CD4-positive, alpha-beta memory T cell (primary cell): Measurements from ENCODE around the gene VWA2. TPM values are rescaled to one million over a fixed set of nuclear protein-coding genes. Genes with fewer than 3 reads are reported as not detected.
A peak's percentile ranks its signal among the peaks of the same experiment; 100 is the strongest.

Source experiments
- CTCF ChIA-PET: fragments of 350-600 bp; sonication (Branson Sonifier 250); formaldehyde crosslinking; loops from one replicate; lab custom pipeline; 2021; ENCODE audit warnings: inconsistent platforms; ENCODE audit not compliant: partially characterized antibody; lab: Charles Lee
- POLR2A ChIA-PET: fragments of 350-600 bp; sonication (Branson Sonifier 250); formaldehyde crosslinking; loops from one replicate; lab custom pipeline; 2021; ENCODE audit not compliant: partially characterized antibody; lab: Charles Lee
- DNase-seq, 5 donors: peaks; one replicate each; pipeline versions ENCODE4 v3.0.0 to v3.0.0-alpha.2; 2020 to 2022; ENCODE audit warnings: mixed read lengths in 1 of 5
- H3K27ac ChIP-seq: one replicate; pipeline ENCODE4 v1.7.0; 2013; ENCODE audit warnings: low read depth, low read length
- H3K27me3 ChIP-seq: 2 replicates; pipeline ENCODE4 v1.7.0; 2013; ENCODE audit warnings: mild to moderate bottlenecking, low read length, moderate library complexity; ENCODE audit not compliant: insufficient read depth
- H3K36me3 ChIP-seq: 2 replicates; pipeline ENCODE4 v1.7.0; 2013; ENCODE audit warnings: mild to moderate bottlenecking, low read length, moderate library complexity; ENCODE audit not compliant: insufficient read depth
- H3K4me1 ChIP-seq: 2 replicates; pipeline ENCODE4 v1.7.0; 2013; ENCODE audit warnings: mild to moderate bottlenecking, low read length, moderate library complexity; ENCODE audit not compliant: insufficient read depth
- H3K4me3 ChIP-seq, 2 donors: one replicate each; pipeline ENCODE4 v1.7.0; 2013; ENCODE audit warnings: low read length in 2 of 2, mild to moderate bottlenecking in 1 of 2
- H3K9me3 ChIP-seq, 2 donors: one replicate each; pipeline ENCODE4 v1.7.0; 2013; ENCODE audit warnings: low read length in 2 of 2, control low read depth in 1 of 2; ENCODE audit not compliant: control insufficient read depth in 1 of 2
- H3K27ac Mint-ChIP-seq, 7 donors: one replicate each; pipeline ENCODE4 v1.8.0; 2020 to 2021; ENCODE audit warnings: mixed read lengths in 7 of 7, mild to moderate bottlenecking in 6 of 7, inconsistent platforms in 3 of 7, moderate library complexity in 3 of 7
- H3K27me3 Mint-ChIP-seq, 2 donors: one replicate each; pipeline ENCODE4 v1.8.0; 2020 to 2021; ENCODE audit warnings: mixed read lengths in 2 of 2
- H3K36me3 Mint-ChIP-seq, 2 donors: one replicate each; pipeline ENCODE4 v1.8.0; 2020 to 2021; ENCODE audit warnings: mixed read lengths in 2 of 2, inconsistent platforms in 1 of 2, mild to moderate bottlenecking in 1 of 2
- H3K4me1 Mint-ChIP-seq, 4 donors: one replicate each; pipeline ENCODE4 v1.8.0; 2020 to 2021; ENCODE audit warnings: mixed read lengths in 4 of 4, mild to moderate bottlenecking in 1 of 4
- H3K4me3 Mint-ChIP-seq, 8 donors: one replicate each; pipeline ENCODE4 v1.8.0; 2020 to 2021; ENCODE audit warnings: mixed read lengths in 8 of 8, mild to moderate bottlenecking in 7 of 8, moderate library complexity in 6 of 8, inconsistent platforms in 3 of 8
- H3K9me3 Mint-ChIP-seq, 8 donors: one replicate each; pipeline ENCODE4 v1.8.0; 2020 to 2021; ENCODE audit warnings: mixed read lengths in 8 of 8, mild to moderate bottlenecking in 5 of 8, inconsistent platforms in 3 of 8, moderate library complexity in 1 of 8
- intact Hi-C: fragments of 100-400 bp; cut with micrococcal nuclease; formaldehyde crosslinking; loops from one replicate; pipeline ENCODE4 v1.15.1; 2023
- polyA plus RNA-seq, 2 donors: library from polyadenylated mRNA; unstranded; fragments of 300-500 nt; fragmentation: Illumina TruSeq; gene quantifications; one replicate each; pipeline ENCODE4 v1.2.3, GENCODE V29; 2021
- total RNA-seq, 2 experiments: library from RNA; stranded (reverse); gene quantifications; one replicate each; pipeline ENCODE4 v1.2.3, GENCODE V29; 2021

Gene VWA2
- total and polyA plus RNA-seq, 4 experiments from 2014 or later = not detected

DNA sequence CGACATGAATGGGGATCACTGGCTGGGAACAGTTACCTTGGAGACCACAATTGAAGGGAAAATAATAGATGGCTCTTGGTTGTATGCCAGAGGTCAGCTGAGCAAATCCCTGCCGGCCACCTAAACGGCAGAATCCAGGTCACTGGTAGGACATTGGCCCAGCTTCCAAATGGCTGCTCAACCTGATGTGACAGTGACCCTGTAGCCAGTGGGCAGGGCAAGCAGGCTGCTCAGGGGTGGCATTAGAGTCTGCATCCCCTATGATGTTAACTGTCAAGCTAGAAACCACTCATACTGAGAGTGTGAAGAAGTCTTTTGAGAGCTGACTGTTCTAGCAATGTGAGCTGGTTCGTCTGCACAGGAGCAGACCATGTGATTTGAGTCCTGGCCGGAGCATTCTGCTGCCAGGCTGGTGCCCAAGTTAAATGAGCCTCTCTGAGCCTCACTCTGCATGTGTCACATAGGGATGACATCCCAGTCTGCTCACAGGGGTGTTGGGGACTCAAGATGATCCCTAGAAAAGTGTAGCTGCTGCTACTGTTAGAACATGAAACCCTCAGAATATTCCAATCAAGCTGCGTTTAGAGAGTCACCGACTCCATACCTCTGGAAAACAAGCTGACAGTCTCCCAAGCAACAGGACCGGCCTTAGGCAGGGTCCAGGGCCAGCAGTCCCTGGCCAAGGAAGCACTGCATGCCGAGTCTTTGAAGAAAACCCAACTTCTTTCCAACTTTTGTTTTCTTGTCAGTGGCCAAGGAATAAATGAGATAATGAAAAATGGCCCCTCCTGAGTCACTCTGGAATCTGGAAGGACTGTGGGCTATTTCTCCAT is 69.7 kb downstream of the VWA2 start:
- CTCF ChIA-PET = interaction anchor here (0.7 kb wide), 1 partner anchor 10 kb away, joined by 3 read pairs; no protein-coding TSS in a partner anchor
- Histone ChIP-seq H3K4me1 (peaks cover 5% of the 10 kb centered on the region), H3K36me3 (no peaks in the 10 kb centered on the region), H3K9me3 (no peaks in the 10 kb centered on the region), H3K27ac (no peak overlapping the region), H3K27me3 (no peaks in the 10 kb centered on the region), H3K4me3 (no peak overlapping the region)
- no peaks in the 10 kb centered on the region for H3K9me3 Mint-ChIP-seq
- no peak overlapping the region for H3K4me3 Mint-ChIP-seq
- peaks cover 4 to 10% (median 7%) of the 10 kb centered on the region in 4 donors for H3K4me1 Mint-ChIP-seq
- peaks cover 0 to 2% of the 10 kb centered on the region in 2 donors for H3K27me3 Mint-ChIP-seq
- intact Hi-C loops = no loop called here
- H3K36me3 Mint-ChIP-seq = peaks cover 0 to 1% of the 10 kb centered on the region in 2 donors
- POLR2A ChIA-PET = no interaction called here
- DNase-seq = no peak
- no peak overlapping the region for H3K27ac Mint-ChIP-seq

DNA sequence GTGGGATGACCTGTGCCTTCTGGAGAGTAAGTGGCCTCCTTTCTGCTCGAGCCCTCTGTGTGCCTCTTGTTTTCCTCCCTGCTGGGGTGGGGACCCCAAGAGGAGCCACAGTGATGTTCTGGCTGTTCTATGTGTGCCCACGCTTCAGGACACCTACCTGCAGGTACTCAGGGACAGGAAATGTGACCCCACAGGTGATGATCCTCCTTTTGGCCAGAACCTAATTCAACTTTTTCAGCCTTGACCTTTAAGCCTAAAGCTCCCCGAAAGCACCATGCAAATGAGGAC is 70.3 kb downstream of the VWA2 start:
- ChIA-PET CTCF (no interaction called here), POLR2A (no interaction called here)
- peak overlapping the region in 2 of 7 donors; percentile 1 to 39 for H3K27ac Mint-ChIP-seq
- Histone ChIP-seq H3K27ac (no peak overlapping the region), H3K4me3 (no peak overlapping the region), H3K4me1 (no peaks in the 10 kb centered on the region), H3K9me3 (no peaks in the 10 kb centered on the region), H3K36me3 (no peaks in the 10 kb centered on the region), H3K27me3 (no peaks in the 10 kb centered on the region)
- DNase-seq = no peak
- H3K4me3 Mint-ChIP-seq = no peak overlapping the region
- H3K4me1 Mint-ChIP-seq = peaks cover 0 to 4% (median 2%) of the 10 kb centered on the region in 4 donors
- no peaks in the 10 kb centered on the region for H3K9me3 Mint-ChIP-seq
- no peaks in the 10 kb centered on the region for H3K36me3 Mint-ChIP-seq
- intact Hi-C loops = no loop called here
- H3K27me3 Mint-ChIP-seq = peaks cover 0 to 2% of the 10 kb centered on the region in 2 donors

DNA sequence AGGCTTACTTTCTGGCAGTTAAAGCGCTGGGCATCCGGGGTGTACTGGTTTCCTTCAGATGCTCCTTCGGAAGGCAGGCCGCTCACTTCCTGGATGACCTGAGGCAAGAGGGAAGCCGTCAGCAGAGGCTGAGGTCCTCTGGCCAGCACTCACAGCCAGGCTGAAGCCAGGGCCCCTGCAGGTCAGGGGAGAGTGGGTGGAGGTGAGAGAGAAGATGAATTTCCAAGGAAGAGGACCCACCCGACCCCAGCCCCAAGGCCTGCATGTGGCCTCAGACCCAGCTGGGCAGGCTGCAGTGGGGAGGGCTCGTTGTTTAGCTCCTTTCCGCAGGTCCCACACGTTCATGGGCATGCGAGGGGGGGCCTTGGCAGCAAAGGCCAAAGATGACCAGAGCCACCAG is 71.3 kb downstream of the VWA2 start:
- no peaks in the 10 kb centered on the region for H3K36me3 ChIP-seq
- H3K9me3 Mint-ChIP-seq = no peaks in the 10 kb centered on the region
- H3K36me3 Mint-ChIP-seq = no peaks in the 10 kb centered on the region
- H3K4me1 ChIP-seq = no peaks in the 10 kb centered on the region
- POLR2A ChIA-PET = no interaction called here
- no peak overlapping the region for H3K4me3 Mint-ChIP-seq
- H3K27me3 Mint-ChIP-seq = peaks cover 0 to 2% of the 10 kb centered on the region in 2 donors
- intact Hi-C loops = no loop called here
- no peaks in the 10 kb centered on the region for H3K27me3 ChIP-seq
- H3K27ac Mint-ChIP-seq = no peak overlapping the region
- no peaks in the 10 kb centered on the region for H3K4me1 Mint-ChIP-seq
- CTCF ChIA-PET = no interaction called here
- H3K9me3 ChIP-seq = no peaks in the 10 kb centered on the region
- no peak for DNase-seq
- no peak overlapping the region for H3K27ac ChIP-seq
- H3K4me3 ChIP-seq = no peak overlapping the region

DNA sequence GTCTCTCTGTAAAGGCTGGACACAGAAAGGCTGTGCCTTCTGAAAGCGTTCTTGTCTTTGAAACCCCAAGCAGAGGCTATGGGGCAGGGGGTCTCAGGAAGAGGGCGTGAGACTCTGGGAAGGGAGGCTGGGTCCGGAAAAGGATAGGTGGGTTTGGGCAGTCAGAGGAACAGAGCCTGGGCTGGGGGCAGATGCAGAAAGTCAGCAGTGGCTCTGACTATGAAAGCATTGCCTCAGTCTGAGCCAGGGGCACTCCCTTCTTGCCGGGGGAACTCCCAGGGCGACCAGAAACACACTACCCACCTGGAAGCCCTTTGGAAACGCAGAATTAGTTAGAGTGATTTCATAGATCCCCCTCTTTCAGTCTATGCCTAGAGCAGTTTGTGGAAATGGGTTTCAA is 72.0 kb downstream of the VWA2 start:
- Mint-ChIP-seq H3K9me3 (no peaks in the 10 kb centered on the region), H3K27me3 (peaks cover 0 to 2% of the 10 kb centered on the region in 2 donors), H3K4me1 (no peaks in the 10 kb centered on the region), H3K36me3 (no peaks in the 10 kb centered on the region), H3K27ac (no peak overlapping the region), H3K4me3 (no peak overlapping the region)
- no peaks in the 10 kb centered on the region for H3K4me1 ChIP-seq
- no peak overlapping the region for H3K4me3 ChIP-seq
- no peak for DNase-seq
- H3K9me3 ChIP-seq = no peaks in the 10 kb centered on the region
- H3K27ac ChIP-seq = no peak overlapping the region
- CTCF ChIA-PET = no interaction called here
- H3K36me3 ChIP-seq = no peaks in the 10 kb centered on the region
- H3K27me3 ChIP-seq = no peaks in the 10 kb centered on the region
- POLR2A ChIA-PET = no interaction called here
- intact Hi-C loops = no loop called here

DNA sequence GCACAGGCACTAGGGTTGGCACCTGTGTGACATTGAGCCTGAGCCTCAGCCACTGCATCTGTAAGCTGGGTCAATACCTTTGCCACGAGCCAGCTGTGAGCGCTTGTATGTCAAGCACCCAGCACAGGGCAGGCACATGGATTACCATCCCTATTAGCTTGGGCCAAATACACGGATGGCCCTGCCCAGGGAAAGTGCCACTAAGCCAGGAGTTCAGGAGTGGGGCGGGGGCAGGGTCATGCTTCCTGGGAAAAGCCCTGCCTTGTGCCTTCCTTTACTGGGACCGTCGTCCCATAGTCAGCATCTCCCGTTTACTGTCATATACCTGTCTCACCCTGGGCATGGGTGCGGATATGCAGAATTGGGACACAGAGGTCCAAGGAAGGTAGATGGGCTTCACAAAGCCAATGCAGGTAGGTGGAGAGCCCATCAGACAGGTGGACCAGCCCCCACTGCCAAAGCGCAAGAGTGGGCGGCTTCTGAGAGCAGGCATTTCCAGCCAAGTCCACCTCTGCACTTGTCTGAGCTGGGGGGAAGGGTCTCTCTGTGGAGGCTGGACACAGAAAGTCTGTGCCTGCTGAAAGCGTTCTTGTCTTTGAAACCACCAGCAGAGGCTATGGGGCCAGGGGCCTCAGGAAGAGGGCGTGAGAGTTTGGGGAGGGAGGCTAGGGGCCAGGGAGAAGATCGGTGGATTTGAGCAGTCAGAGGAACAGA is 72.6 kb downstream of the VWA2 start:
- no peaks in the 10 kb centered on the region for H3K4me1 Mint-ChIP-seq
- H3K27ac Mint-ChIP-seq = no peak overlapping the region
- POLR2A ChIA-PET = no interaction called here
- intact Hi-C loops = no loop called here
- H3K36me3 ChIP-seq = no peaks in the 10 kb centered on the region
- DNase-seq = no peak
- no peak overlapping the region for H3K27ac ChIP-seq
- no peaks in the 10 kb centered on the region for H3K9me3 Mint-ChIP-seq
- no peak overlapping the region for H3K4me3 ChIP-seq
- no peaks in the 10 kb centered on the region for H3K4me1 ChIP-seq
- H3K27me3 Mint-ChIP-seq = peaks cover 0 to 2% of the 10 kb centered on the region in 2 donors
- no peak overlapping the region for H3K4me3 Mint-ChIP-seq
- CTCF ChIA-PET = interaction anchor here (1.3 to 2.5 kb wide), 2 partner anchors 8 to 11 kb away, joined by 3 to 21 read pairs; no protein-coding TSS in a partner anchor
- H3K27me3 ChIP-seq = no peaks in the 10 kb centered on the region
- no peaks in the 10 kb centered on the region for H3K36me3 Mint-ChIP-seq
- H3K9me3 ChIP-seq = no peaks in the 10 kb centered on the region

DNA sequence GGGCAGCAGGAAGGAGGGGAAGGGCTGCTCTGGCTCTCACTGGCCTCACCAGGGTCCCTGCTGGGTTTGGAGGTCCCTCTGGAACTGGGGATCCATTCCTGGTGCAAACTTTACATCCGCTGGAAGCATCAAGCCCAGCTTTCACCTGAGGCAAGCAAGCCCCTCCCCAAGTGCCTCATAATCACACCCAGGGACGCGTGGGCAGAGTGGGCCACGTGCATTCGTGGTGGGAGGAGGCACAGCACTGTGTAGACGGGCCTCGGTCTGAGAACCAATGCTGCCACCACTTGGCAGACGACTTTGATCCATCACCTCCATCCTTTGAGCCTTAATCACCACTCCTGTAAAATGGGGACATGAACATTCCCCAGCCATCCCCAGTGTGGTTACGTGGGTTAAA is 74.1 kb downstream of the VWA2 start:
- Mint-ChIP-seq H3K27ac (no peak overlapping the region), H3K4me3 (no peak overlapping the region), H3K27me3 (peaks cover 0 to 2% of the 10 kb centered on the region in 2 donors), H3K36me3 (no peaks in the 10 kb centered on the region), H3K9me3 (no peaks in the 10 kb centered on the region), H3K4me1 (no peaks in the 10 kb centered on the region)
- no peaks in the 10 kb centered on the region for H3K4me1 ChIP-seq
- no peaks in the 10 kb centered on the region for H3K36me3 ChIP-seq
- DNase-seq = no peak
- POLR2A ChIA-PET = interaction anchor here (1.0 kb wide), 1 partner anchor 9 kb away, joined by 3 read pairs; no protein-coding TSS in a partner anchor
- H3K27me3 ChIP-seq = no peaks in the 10 kb centered on the region
- H3K9me3 ChIP-seq = no peaks in the 10 kb centered on the region
- CTCF ChIA-PET = interaction anchor here (2.5 kb wide), 1 partner anchor 10 kb away, joined by 21 read pairs; no protein-coding TSS in a partner anchor
- intact Hi-C loops = no loop called here
- H3K27ac ChIP-seq = no peak overlapping the region
- H3K4me3 ChIP-seq = no peak overlapping the region

DNA sequence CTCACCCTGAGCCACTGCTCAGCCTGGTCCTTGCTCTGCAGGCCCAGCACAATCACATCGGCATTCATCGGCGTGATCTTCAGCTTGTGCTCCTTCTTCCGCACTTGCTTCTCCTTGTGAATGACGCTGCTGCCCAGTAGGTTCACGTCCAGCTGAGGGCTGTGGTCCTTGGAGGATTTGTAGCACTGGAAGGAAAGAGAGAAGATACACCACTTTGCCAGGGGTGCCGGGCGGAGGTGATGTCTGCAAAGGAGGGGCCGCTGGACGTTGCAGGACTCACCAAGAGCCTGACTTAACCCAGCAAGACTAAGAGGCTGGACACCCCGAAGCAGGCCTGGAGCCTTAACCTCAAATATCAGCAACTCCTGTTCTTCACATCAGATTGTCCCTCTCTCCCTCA is 74.8 kb downstream of the VWA2 start:
- no peaks in the 10 kb centered on the region for H3K9me3 ChIP-seq
- H3K4me1 ChIP-seq = no peaks in the 10 kb centered on the region
- H3K27me3 ChIP-seq = no peaks in the 10 kb centered on the region
- H3K27ac ChIP-seq = no peak overlapping the region
- ChIA-PET CTCF (interaction anchor here (2.5 kb wide), 1 partner anchor 10 kb away, joined by 21 read pairs; no protein-coding TSS in a partner anchor), POLR2A (interaction anchor here (1.0 kb wide), 1 partner anchor 10 kb away, joined by 3 read pairs; no protein-coding TSS in a partner anchor)
- Mint-ChIP-seq H3K4me1 (no peaks in the 10 kb centered on the region), H3K4me3 (no peak overlapping the region), H3K36me3 (no peaks in the 10 kb centered on the region), H3K27ac (no peak overlapping the region), H3K9me3 (no peaks in the 10 kb centered on the region), H3K27me3 (peaks cover 0 to 3% of the 10 kb centered on the region in 2 donors)
- no peak overlapping the region for H3K4me3 ChIP-seq
- intact Hi-C loops = no loop called here
- H3K36me3 ChIP-seq = no peaks in the 10 kb centered on the region
- DNase-seq = no peak
